Suprapubic skin (tissue), 4 donors: ENCODE measurements around the gene SNX17. TPM values are rescaled to one million over a fixed set of nuclear protein-coding genes. Genes with fewer than 3 reads are reported as not detected.
A peak's percentile ranks its signal among the peaks of the same experiment; 100 is the strongest.

Source experiments
- DNase-seq, 2 donors: peaks; one replicate each; pipeline ENCODE4 v3.0.0-alpha.2; 2019; ENCODE audit warnings: low spot score in 2 of 2
- H3K27ac ChIP-seq: fragments of 200-600 bp; sonication (generic); one replicate; pipeline ENCODE4 v1.5.1; 2019
- H3K27me3 ChIP-seq: fragments of 200-600 bp; sonication (generic); one replicate; pipeline ENCODE4 v1.5.1; 2019
- H3K36me3 ChIP-seq: fragments of 200-600 bp; sonication (generic); one replicate; pipeline ENCODE4 v1.5.1; 2019
- H3K4me1 ChIP-seq: fragments of 200-600 bp; sonication (generic); one replicate; pipeline ENCODE4 v1.5.1; 2019
- H3K4me3 ChIP-seq: fragments of 200-600 bp; sonication (generic); one replicate; pipeline ENCODE4 v1.5.1; 2019; ENCODE audit warnings: mild to moderate bottlenecking
- H3K9me3 ChIP-seq: fragments of 200-600 bp; sonication (generic); one replicate; pipeline ENCODE4 v1.5.1; 2019
- EP300 ChIP-seq: sonication (generic); formaldehyde crosslinking; IDR thresholded peaks from one replicate; pipeline ENCODE4 v1.6.1; 2017; ENCODE audit warnings: antibody characterized with exemption
- POLR2A ChIP-seq, 2 donors: fragments of 450-650 bp; IDR thresholded peaks; one replicate each; pipeline ENCODE4 v1.6.1; 2017; ENCODE audit warnings: antibody characterized with exemption in 2 of 2, mild to moderate bottlenecking in 2 of 2, moderate library complexity in 2 of 2
- POLR2AphosphoS5 ChIP-seq, 3 donors: sonication (generic); formaldehyde crosslinking; IDR thresholded peaks; one replicate each; pipeline ENCODE4 v1.6.1; 2017; ENCODE audit warnings: antibody characterized with exemption in 3 of 3
- WGBS: methylation state at CpG from one replicate; pipeline ENCODE4 v1.1.5; 2018; 5-methylcytosine and 5-hydroxymethylcytosine counted together
- total RNA-seq, 4 donors: library from RNA; depleted of rRNA; stranded (reverse); fragments of >200 nt; gene quantifications; one replicate each; pipeline ENCODE4 v1.1.0, GENCODE V29; 2016
- TF ChIP-seq, protein P1 (sequence below), 2 donors: fragments of 200-600 bp in 1 of 2; fragments of 450-650 bp in 1 of 2; sonication (generic) in 1 of 2; IDR thresholded peaks; one replicate each; pipeline ENCODE4 v1.5.1; 2016 to 2019; ENCODE audit warnings: antibody characterized with exemption in 2 of 2, mild to moderate bottlenecking in 1 of 2, moderate library complexity in 1 of 2

The SNX17 gene
- total RNA-seq, 4 donors from 2014 or later, result 73.4 to 89.8 (median 76.4) TPM

DNA sequence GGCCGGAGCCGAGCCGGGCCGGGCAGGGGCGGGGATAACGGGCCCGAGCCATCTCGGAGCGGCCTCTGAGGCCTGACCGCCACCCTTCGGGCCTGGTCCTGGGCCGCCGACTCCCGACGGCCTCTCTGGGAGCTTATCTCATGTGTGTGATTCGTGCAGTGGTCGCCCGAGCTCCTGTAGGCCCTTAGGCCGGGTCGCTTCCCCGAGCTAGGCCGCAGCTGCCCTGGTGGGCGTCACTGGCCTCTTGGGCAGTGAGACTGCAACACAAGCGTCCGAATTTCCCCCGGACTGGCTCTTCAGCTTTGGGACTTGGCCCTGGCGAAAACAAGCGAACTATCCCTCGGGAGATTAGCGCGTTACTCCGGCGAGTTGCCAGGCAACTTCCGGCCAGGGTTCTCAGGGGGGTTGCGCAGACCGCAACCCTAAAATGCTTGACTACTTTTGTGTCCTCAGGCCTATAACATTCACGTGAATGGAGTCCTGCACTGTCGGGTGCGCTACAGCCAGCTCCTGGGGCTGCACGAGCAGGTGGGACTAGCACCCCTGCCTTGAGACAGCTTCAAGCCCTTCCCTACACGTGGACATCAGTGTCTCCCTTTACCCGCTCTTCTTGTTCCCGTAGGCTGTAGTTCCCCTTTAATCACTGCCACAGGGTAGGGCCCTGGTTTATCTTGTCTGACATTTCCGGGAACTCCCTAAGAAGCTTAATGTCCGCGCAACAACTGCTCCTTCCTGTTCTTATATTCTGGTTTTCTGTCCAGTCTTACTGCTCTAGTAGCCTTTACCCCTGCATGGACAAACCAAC is 602 bp downstream of the SNX17 start:
- H3K4me3 ChIP-seq, result peak overlapping the region; percentile 98
- no peaks in the 10 kb centered on the region for H3K27me3 ChIP-seq
- 1% methylated on average over 39 of the region's 46 CpGs for WGBS
- no peaks in the 10 kb centered on the region for H3K9me3 ChIP-seq
- peaks cover 38% of the 10 kb centered on the region for H3K4me1 ChIP-seq
- no peak for DNase-seq
- TF ChIP-seq POLR2AphosphoS5 (IDR thresholded peaks at IDR 0.05) (no peak), POLR2A (IDR thresholded peaks at IDR 0.05) (no peak), EP300 (no peak)
- TF ChIP-seq, protein P1, sequence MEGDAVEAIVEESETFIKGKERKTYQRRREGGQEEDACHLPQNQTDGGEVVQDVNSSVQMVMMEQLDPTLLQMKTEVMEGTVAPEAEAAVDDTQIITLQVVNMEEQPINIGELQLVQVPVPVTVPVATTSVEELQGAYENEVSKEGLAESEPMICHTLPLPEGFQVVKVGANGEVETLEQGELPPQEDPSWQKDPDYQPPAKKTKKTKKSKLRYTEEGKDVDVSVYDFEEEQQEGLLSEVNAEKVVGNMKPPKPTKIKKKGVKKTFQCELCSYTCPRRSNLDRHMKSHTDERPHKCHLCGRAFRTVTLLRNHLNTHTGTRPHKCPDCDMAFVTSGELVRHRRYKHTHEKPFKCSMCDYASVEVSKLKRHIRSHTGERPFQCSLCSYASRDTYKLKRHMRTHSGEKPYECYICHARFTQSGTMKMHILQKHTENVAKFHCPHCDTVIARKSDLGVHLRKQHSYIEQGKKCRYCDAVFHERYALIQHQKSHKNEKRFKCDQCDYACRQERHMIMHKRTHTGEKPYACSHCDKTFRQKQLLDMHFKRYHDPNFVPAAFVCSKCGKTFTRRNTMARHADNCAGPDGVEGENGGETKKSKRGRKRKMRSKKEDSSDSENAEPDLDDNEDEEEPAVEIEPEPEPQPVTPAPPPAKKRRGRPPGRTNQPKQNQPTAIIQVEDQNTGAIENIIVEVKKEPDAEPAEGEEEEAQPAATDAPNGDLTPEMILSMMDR (IDR thresholded peaks at IDR 0.05), result no peak
- peaks cover 58% of the 10 kb centered on the region for H3K36me3 ChIP-seq
- peak overlapping the region; percentile 97 for H3K27ac ChIP-seq

- no peaks in the 10 kb centered on the region for H3K9me3 ChIP-seq
- no peak for DNase-seq
- H3K27me3 ChIP-seq, result no peaks in the 10 kb centered on the region
- no peak overlapping the region for H3K4me3 ChIP-seq
- TF ChIP-seq POLR2AphosphoS5 (IDR thresholded peaks at IDR 0.05), result no peak
- H3K27ac ChIP-seq, result no peak overlapping the region
- 92% methylated on average over 6 of the region's 6 CpGs for WGBS
- peaks cover 58% of the 10 kb centered on the region for H3K36me3 ChIP-seq
- peaks cover 38% of the 10 kb centered on the region for H3K4me1 ChIP-seq
Measured at GRCh38 chr2:27372937-27373336, 2.5 kb downstream of the SNX17 start.

DNA sequence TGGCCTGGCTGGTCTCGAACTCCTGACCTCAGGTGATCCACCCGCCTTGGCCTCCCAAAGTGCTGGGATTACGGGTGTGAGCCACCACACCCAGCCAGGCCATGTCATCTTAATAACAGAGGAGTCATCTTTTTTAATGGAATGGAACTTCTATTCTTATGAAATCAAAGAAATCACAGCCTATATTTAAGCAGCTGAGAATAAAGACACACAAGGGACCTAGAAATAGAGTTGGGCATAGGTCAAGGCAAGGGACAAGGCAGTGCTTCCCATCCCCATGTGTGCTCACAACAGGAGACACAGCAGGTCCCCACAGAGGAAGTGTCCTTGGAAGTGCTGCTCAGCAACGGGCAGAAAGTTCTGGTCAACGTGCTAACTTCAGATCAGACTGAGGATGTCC is 3.2 kb downstream of the SNX17 start:
- 89% methylated on average over 5 of the region's 5 CpGs for WGBS
- DNase-seq, result no peak
- Histone ChIP-seq H3K36me3 (peaks cover 54% of the 10 kb centered on the region), H3K27me3 (no peaks in the 10 kb centered on the region), H3K4me3 (no peak overlapping the region), H3K4me1 (peaks cover 37% of the 10 kb centered on the region), H3K27ac (no peak overlapping the region), H3K9me3 (no peaks in the 10 kb centered on the region)
- TF ChIP-seq, protein P1 (IDR thresholded peaks at IDR 0.05), result no peak
- no peak for TF ChIP-seq POLR2A (IDR thresholded peaks at IDR 0.05)
- TF ChIP-seq EP300, result no peak
- no peak for TF ChIP-seq POLR2AphosphoS5 (IDR thresholded peaks at IDR 0.05)

- Histone ChIP-seq H3K4me3 (no peak overlapping the region), H3K27ac (no peak overlapping the region), H3K9me3 (no peaks in the 10 kb centered on the region), H3K36me3 (peaks cover 53% of the 10 kb centered on the region), H3K4me1 (peaks cover 42% of the 10 kb centered on the region), H3K27me3 (no peaks in the 10 kb centered on the region)
- WGBS, result 98% methylated on average over 12 of the region's 20 CpGs
- DNase-seq, result no peak
- TF ChIP-seq POLR2A (IDR thresholded peaks at IDR 0.05) (no peak), POLR2AphosphoS5 (IDR thresholded peaks at IDR 0.05) (no peak), EP300 (no peak)
- TF ChIP-seq, protein P1 (IDR thresholded peaks at IDR 0.05), result no peak
Measured at GRCh38 chr2:27375513-27376099, 5.2 kb downstream of the SNX17 start.

GRCh38 chr2:27376151-27376865 is 5.9 kb downstream of the SNX17 start:
- H3K4me1 ChIP-seq, result peaks cover 42% of the 10 kb centered on the region
- no peaks in the 10 kb centered on the region for H3K27me3 ChIP-seq
- 85% methylated on average over 15 of the region's 16 CpGs for WGBS
- no peak overlapping the region for H3K27ac ChIP-seq
- DNase-seq, result no peak
- no peaks in the 10 kb centered on the region for H3K9me3 ChIP-seq
- H3K4me3 ChIP-seq, result no peak overlapping the region
- TF ChIP-seq POLR2AphosphoS5 (IDR thresholded peaks at IDR 0.05), result no peak
- no peak for TF ChIP-seq EP300
- no peak for TF ChIP-seq POLR2A (IDR thresholded peaks at IDR 0.05)
- TF ChIP-seq, protein P1 (IDR thresholded peaks at IDR 0.05), result no peak
- H3K36me3 ChIP-seq, result peaks cover 53% of the 10 kb centered on the region
